ENCODE data around the gene CCL17.

CCL17 gene

DNA sequence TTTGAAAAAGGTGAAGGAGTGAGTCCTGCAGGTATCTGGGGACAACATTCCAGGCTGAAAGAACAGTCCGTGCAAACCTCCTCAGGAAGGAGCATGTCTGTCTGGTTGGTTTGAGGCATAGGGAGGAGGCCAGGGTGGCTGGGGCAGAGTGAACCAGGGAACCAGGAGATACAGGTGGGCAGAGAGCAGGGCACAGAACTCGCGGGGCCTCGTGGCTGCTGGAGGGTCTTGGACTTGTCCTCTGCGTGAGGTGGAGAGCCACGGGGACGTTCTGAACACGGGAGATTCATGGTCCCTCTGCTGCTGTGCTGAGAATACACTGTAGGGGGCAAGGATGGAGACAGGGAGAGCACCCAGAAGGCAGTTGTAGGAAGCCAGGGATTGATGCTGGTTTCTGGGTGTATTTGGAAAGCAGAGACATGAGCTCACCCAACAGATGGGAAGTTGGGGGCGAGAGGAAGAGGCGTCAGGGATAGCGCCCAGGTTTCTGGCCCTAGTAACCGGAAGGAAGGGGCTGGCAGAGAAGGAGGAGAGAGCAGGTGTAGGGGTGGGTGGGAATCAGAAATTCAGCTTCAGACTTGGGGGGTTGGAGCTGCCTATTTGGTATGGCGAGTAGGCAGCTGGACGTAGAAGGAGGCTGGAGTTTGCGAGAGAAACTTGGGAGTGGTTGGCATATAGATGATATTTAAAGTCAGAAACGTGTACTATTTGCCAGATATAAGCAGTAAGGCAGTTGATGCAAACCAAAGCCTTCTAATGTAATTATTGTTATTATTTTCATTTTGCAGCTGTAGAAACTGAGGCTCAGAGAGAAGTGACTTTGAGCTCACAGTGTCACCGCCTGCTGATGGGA is at the start of gene CCL17:
CCL17 (plus strand) TSS at position 803 of the 853 bp plus-strand sequence. CDS start 9,166 bp downstream, outside the sequence.
- Histone ChIP-seq H3K27ac (ENCODE audit: low read depth, low read length) (no peak within 1 kb of the TSS), H3K9me3 (ENCODE audit: control insufficient read depth, insufficient read depth, low read length) (no peaks in the 10 kb centered on the region), H3K4me3 (ENCODE audit: low read depth, low read length) (no peak within 1 kb of the TSS), H3K27me3 (ENCODE audit: control insufficient read depth, insufficient read depth, low read length) (no peaks in the 10 kb centered on the region), H3K9ac (ENCODE audit: low read depth, low read length) (no peak within 1 kb of the TSS), H3K36me3 (ENCODE audit: control insufficient read depth, insufficient read depth, low read length) (no peaks in the 10 kb centered on the region), H3K4me1 (ENCODE audit: control insufficient read depth, insufficient read depth, low read length) (no peaks in the 10 kb centered on the region)

DNA sequence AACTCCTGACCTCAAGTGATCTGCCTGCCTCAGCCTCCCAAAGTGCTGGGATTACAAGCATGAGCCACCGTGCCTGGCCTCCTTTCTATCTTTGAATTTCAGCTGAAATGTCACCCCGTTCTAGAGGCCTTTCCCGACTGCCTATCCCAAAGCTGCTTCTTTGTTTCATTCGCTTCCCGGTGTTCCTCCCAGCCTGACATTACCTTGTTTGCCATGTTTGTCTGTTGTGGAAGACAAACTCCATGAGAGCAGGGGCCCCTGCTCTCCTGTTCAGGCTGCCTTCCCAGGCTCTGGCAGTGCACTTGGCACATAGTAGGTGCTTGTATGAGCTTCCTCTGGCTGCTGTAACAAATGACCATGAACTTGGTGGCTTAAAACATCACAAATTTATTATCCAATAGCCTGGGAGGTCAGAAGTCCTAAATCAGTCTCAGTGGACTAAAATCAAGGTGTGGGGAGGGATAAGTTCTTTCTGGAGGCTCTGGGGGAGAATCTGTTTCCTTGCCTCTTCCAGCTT is 48.6 kb upstream of the CCL17 start:
- H3K36me3 ChIP-seq (ENCODE audit: control insufficient read depth, insufficient read depth, low read length), result no peaks in the 10 kb centered on the region
- no peak overlapping the region for H3K9ac ChIP-seq (ENCODE audit: low read depth, low read length)
- no peaks in the 10 kb centered on the region for H3K9me3 ChIP-seq (ENCODE audit: control insufficient read depth, insufficient read depth, low read length)
- H3K27ac ChIP-seq (ENCODE audit: low read depth, low read length), result no peak overlapping the region
- H3K4me3 ChIP-seq (ENCODE audit: low read depth, low read length), result no peak overlapping the region
- no peaks in the 10 kb centered on the region for H3K4me1 ChIP-seq (ENCODE audit: control insufficient read depth, insufficient read depth, low read length)
- no peaks in the 10 kb centered on the region for H3K27me3 ChIP-seq (ENCODE audit: control insufficient read depth, insufficient read depth, low read length)

DNA sequence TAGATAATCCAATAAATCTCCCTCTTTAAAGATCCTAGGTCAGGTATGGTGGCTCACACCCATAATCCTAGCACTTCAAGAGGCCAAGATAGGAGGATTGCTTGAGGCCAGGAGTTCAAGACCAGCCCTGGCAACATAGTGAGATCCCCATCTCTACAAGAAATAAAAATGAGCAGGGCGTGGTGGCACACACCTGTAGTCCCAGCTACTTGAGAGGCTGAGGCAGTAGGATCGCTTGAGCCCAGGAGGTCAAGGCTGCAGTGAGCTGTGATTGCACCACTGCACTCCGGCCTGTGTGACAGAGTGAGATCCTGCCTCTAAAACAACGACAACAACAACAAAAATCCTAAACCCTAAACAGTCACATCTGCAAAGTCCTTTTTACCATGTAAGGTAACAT is 48.0 kb upstream of the CCL17 start:
- no peaks in the 10 kb centered on the region for H3K27me3 ChIP-seq (ENCODE audit: control insufficient read depth, insufficient read depth, low read length)
- H3K27ac ChIP-seq (ENCODE audit: low read depth, low read length), result no peak overlapping the region
- no peaks in the 10 kb centered on the region for H3K9me3 ChIP-seq (ENCODE audit: control insufficient read depth, insufficient read depth, low read length)
- no peak overlapping the region for H3K9ac ChIP-seq (ENCODE audit: low read depth, low read length)
- H3K36me3 ChIP-seq (ENCODE audit: control insufficient read depth, insufficient read depth, low read length), result no peaks in the 10 kb centered on the region
- no peak overlapping the region for H3K4me3 ChIP-seq (ENCODE audit: low read depth, low read length)
- no peaks in the 10 kb centered on the region for H3K4me1 ChIP-seq (ENCODE audit: control insufficient read depth, insufficient read depth, low read length)

DNA sequence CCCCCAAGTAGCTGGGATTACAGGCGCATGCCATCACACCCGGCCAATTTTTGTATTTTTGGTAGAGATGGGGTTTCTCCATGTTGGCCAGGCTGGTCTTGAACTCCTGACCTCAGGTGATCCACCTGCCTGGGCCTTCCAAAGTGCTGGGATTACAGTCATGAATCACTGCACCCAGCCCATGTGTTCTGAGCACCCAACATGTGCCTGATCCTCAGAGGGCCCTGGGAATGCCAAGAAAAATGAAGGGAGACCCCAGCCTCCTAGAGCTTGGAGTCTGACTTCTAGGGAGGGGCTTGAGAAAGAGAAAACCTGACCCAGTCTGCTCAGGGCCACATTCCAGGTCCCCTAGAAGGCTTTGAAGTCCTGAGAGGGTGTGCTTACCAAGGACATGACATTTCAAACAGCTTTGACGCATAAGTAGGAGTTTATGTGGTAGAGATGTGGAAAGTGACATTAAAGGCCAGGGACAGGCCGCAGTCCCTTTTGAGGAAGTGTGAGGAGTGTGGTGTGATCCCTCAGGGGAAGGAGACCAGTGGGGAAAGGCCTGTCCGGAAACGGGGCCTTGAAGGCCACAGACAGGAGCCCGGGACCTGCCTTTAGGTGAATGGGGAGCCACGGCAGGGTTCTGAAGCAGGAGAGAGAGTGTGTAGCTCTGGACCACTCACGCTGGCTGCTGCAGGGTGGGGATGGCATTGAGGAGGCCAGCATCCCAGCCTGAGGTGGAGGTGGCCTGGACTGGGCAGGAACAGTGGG is 47.1 kb upstream of the CCL17 start:
- no peaks in the 10 kb centered on the region for H3K27me3 ChIP-seq (ENCODE audit: control insufficient read depth, insufficient read depth, low read length)
- no peak overlapping the region for H3K4me3 ChIP-seq (ENCODE audit: low read depth, low read length)
- H3K36me3 ChIP-seq (ENCODE audit: control insufficient read depth, insufficient read depth, low read length), result no peaks in the 10 kb centered on the region
- no peaks in the 10 kb centered on the region for H3K9me3 ChIP-seq (ENCODE audit: control insufficient read depth, insufficient read depth, low read length)
- H3K9ac ChIP-seq (ENCODE audit: low read depth, low read length), result no peak overlapping the region
- H3K4me1 ChIP-seq (ENCODE audit: control insufficient read depth, insufficient read depth, low read length), result no peaks in the 10 kb centered on the region
- H3K27ac ChIP-seq (ENCODE audit: low read depth, low read length), result no peak overlapping the region

DNA sequence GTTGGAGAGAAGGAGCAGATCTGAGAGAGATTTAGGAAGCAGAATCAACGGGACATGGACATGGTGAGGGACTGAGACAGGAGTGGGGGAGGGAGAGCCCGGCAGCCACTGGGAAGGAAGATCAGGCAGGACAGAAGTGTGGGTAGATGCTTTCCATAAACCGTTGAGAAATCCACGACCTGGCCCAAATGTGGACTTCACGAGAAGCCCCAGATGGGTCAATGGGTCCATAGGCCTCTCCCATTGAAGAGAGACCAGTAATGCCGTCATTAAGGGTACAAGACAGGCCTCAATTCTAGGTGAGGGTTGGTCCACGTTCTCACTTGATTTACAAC is 46.5 kb upstream of the CCL17 start:
- Histone ChIP-seq H3K36me3 (ENCODE audit: control insufficient read depth, insufficient read depth, low read length) (no peaks in the 10 kb centered on the region), H3K4me3 (ENCODE audit: low read depth, low read length) (no peak overlapping the region), H3K4me1 (ENCODE audit: control insufficient read depth, insufficient read depth, low read length) (no peaks in the 10 kb centered on the region), H3K9me3 (ENCODE audit: control insufficient read depth, insufficient read depth, low read length) (no peaks in the 10 kb centered on the region), H3K27me3 (ENCODE audit: control insufficient read depth, insufficient read depth, low read length) (no peaks in the 10 kb centered on the region), H3K9ac (ENCODE audit: low read depth, low read length) (no peak overlapping the region), H3K27ac (ENCODE audit: low read depth, low read length) (no peak overlapping the region)

DNA sequence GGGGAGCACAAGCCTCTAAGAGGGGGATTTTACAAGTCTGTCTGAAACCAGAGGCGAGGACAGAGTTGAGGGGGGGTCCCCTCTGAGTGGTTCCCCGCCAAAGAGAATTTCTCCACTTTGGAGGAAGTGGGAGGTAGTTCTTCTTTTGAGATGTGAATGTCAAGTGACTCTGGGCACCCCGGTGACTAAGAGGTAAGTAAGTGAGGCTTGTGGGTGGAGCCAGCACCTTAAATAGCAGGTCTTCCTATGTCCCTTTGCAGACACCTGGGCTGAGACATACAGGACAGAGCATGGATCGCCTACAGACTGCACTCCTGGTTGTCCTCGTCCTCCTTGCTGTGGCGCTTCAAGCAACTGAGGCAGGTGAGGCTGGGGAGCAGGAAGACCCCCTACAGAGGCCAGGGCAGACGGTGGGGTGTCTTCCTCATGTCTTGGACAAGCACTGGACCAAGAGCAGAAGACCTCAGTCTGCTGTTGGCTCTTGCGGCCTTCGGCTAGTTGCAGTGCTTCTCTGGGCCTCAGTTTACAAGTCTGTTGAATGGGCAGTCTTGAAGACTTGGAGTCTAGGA is 46.0 kb upstream of the CCL17 start, which contains the start of gene CCL22:
CCL22 (plus strand) TSS at position 257 of the 569 bp plus-strand sequence; CDS start at position 291, 34 bp downstream.
- Histone ChIP-seq H3K27me3 (ENCODE audit: control insufficient read depth, insufficient read depth, low read length) (no peaks in the 10 kb centered on the region), H3K4me3 (ENCODE audit: low read depth, low read length) (no peak within 1 kb of the TSS), H3K9me3 (ENCODE audit: control insufficient read depth, insufficient read depth, low read length) (no peaks in the 10 kb centered on the region), H3K36me3 (ENCODE audit: control insufficient read depth, insufficient read depth, low read length) (no peaks in the 10 kb centered on the region), H3K9ac (ENCODE audit: low read depth, low read length) (no peak within 1 kb of the TSS), H3K27ac (ENCODE audit: low read depth, low read length) (no peak within 1 kb of the TSS), H3K4me1 (ENCODE audit: control insufficient read depth, insufficient read depth, low read length) (no peaks in the 10 kb centered on the region)

DNA sequence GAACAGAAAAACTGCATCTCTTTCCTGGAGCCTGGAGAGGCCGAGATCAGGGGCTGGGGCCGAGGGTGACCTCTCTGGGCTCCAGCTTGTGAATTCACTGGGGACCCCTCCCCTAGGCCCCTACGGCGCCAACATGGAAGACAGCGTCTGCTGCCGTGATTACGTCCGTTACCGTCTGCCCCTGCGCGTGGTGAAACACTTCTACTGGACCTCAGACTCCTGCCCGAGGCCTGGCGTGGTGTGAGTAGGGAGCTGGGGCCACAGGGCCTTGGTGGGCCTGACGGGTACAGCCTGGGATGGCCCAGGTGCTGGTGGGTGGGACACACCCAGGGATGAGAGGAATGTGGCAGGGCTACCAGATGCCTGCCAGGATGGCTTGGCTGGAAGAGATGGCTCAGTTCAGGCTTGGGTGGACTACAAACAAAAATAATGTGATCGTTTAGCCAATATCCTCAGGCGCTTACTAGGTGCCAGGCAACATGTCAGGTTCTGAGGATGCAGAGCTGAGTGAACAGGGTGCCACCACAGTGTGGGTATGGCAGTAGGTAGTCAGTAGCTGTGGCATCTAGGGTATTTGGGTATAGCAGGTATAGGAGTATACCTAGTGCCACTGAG is 44.1 kb upstream of the CCL17 start:
- no peak overlapping the region for H3K27ac ChIP-seq (ENCODE audit: low read depth, low read length)
- H3K9me3 ChIP-seq (ENCODE audit: control insufficient read depth, insufficient read depth, low read length), result no peaks in the 10 kb centered on the region
- no peaks in the 10 kb centered on the region for H3K4me1 ChIP-seq (ENCODE audit: control insufficient read depth, insufficient read depth, low read length)
- H3K27me3 ChIP-seq (ENCODE audit: control insufficient read depth, insufficient read depth, low read length), result no peaks in the 10 kb centered on the region
- H3K36me3 ChIP-seq (ENCODE audit: control insufficient read depth, insufficient read depth, low read length), result no peaks in the 10 kb centered on the region
- no peak overlapping the region for H3K4me3 ChIP-seq (ENCODE audit: low read depth, low read length)
- no peak overlapping the region for H3K9ac ChIP-seq (ENCODE audit: low read depth, low read length)

DNA sequence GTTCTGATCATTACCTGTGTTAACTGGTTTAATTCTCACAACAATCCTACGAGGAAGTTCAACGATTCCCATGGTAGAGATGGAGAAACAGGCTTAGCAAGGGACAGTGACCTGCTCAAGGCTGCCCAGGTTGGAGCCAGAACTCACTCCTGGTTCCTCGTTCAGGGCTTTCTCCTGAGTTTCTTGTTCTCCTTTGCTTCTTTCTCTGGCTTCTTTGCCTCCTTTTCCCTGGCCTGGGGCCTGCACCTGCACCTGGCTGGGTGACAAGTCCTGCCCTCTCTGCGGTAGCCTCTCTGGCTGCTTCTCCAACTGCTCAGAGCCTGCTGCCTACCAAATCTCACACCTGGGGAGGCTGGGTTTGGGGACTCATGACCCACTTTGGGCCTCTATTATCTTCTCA is 43.2 kb upstream of the CCL17 start:
- H3K27ac ChIP-seq (ENCODE audit: low read depth, low read length), result no peak overlapping the region
- no peak overlapping the region for H3K4me3 ChIP-seq (ENCODE audit: low read depth, low read length)
- H3K36me3 ChIP-seq (ENCODE audit: control insufficient read depth, insufficient read depth, low read length), result no peaks in the 10 kb centered on the region
- no peaks in the 10 kb centered on the region for H3K9me3 ChIP-seq (ENCODE audit: control insufficient read depth, insufficient read depth, low read length)
- H3K4me1 ChIP-seq (ENCODE audit: control insufficient read depth, insufficient read depth, low read length), result no peaks in the 10 kb centered on the region
- H3K9ac ChIP-seq (ENCODE audit: low read depth, low read length), result no peak overlapping the region
- no peaks in the 10 kb centered on the region for H3K27me3 ChIP-seq (ENCODE audit: control insufficient read depth, insufficient read depth, low read length)

DNA sequence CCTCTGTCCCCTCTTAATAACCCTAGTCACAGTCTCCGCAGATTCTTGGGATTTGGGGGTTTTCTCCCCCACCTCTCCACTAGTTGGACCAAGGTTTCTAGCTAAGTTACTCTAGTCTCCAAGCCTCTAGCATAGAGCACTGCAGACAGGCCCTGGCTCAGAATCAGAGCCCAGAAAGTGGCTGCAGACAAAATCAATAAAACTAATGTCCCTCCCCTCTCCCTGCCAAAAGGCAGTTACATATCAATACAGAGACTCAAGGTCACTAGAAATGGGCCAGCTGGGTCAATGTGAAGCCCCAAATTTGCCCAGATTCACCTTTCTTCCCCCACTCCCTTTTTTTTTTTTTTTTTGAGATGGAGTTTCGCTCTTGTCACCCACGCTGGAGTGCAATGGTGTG is 40.4 kb upstream of the CCL17 start:
- H3K4me1 ChIP-seq (ENCODE audit: control insufficient read depth, insufficient read depth, low read length), result no peaks in the 10 kb centered on the region
- H3K4me3 ChIP-seq (ENCODE audit: low read depth, low read length), result no peak overlapping the region
- H3K27ac ChIP-seq (ENCODE audit: low read depth, low read length), result no peak overlapping the region
- H3K27me3 ChIP-seq (ENCODE audit: control insufficient read depth, insufficient read depth, low read length), result no peaks in the 10 kb centered on the region
- no peak overlapping the region for H3K9ac ChIP-seq (ENCODE audit: low read depth, low read length)
- no peaks in the 10 kb centered on the region for H3K36me3 ChIP-seq (ENCODE audit: control insufficient read depth, insufficient read depth, low read length)
- H3K9me3 ChIP-seq (ENCODE audit: control insufficient read depth, insufficient read depth, low read length), result no peaks in the 10 kb centered on the region

DNA sequence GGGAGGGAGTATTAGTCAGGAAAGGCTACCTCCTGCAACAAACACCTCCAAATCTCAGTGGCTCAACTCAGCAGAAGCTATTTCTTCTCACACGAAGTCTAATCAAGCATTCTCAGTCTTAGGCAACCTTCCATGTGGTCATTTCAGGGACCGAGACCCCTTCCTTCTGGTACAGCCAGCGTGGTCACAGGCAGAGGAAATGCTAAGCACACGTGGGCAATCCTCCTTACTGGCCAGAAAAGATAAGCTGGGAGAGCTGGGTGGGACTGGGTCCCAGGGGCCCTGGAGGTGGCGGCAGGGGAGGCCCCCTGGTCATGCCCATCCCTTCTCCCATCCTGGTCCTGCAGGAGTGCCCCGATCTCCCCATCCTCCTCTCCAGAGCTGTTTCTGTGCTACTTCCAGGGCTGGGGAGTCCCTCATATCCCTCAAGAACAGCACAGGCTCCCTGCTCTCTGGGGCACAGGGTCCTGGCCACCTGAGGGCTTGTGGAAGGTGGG is 38.0 kb upstream of the CCL17 start:
- no peaks in the 10 kb centered on the region for H3K9me3 ChIP-seq (ENCODE audit: control insufficient read depth, insufficient read depth, low read length)
- H3K36me3 ChIP-seq (ENCODE audit: control insufficient read depth, insufficient read depth, low read length), result no peaks in the 10 kb centered on the region
- no peak overlapping the region for H3K27ac ChIP-seq (ENCODE audit: low read depth, low read length)
- no peaks in the 10 kb centered on the region for H3K27me3 ChIP-seq (ENCODE audit: control insufficient read depth, insufficient read depth, low read length)
- H3K4me3 ChIP-seq (ENCODE audit: low read depth, low read length), result no peak overlapping the region
- no peaks in the 10 kb centered on the region for H3K4me1 ChIP-seq (ENCODE audit: control insufficient read depth, insufficient read depth, low read length)
- H3K9ac ChIP-seq (ENCODE audit: low read depth, low read length), result no peak overlapping the region
